Large intestine (tissue), 3 donors: Measurements from ENCODE around the gene MIB2. TPM values are rescaled to one million over a fixed set of nuclear protein-coding genes. Genes with fewer than 3 reads are reported as not detected.
A peak's percentile ranks its signal among the peaks of the same experiment; 100 is the strongest.
"Not testable (repeated sequence)": the region's sequence is repeated elsewhere in the genome, so short reads cannot be mapped to it uniquely, and the experiment has no call there.

ENCODE experiments used
- DNase-seq, 2 donors: peaks; one replicate each; pipeline versions ENCODE4 v3.0.0 to v3.0.0-alpha.2; 2013
- H3K27ac ChIP-seq: one replicate; pipeline ENCODE4 v1.5.1; 2013; ENCODE audit warnings: low read length
- H3K27me3 ChIP-seq: 2 replicates; pipeline ENCODE4 v1.6.1; 2013; ENCODE audit warnings: low read length; ENCODE audit not compliant: control insufficient read depth, insufficient read depth
- H3K36me3 ChIP-seq: 2 replicates; pipeline ENCODE4 v1.6.1; 2013; ENCODE audit warnings: low read length; ENCODE audit not compliant: control insufficient read depth, insufficient read depth
- H3K4me1 ChIP-seq: one replicate; pipeline ENCODE4 v1.6.1; 2013; ENCODE audit warnings: low read length; ENCODE audit not compliant: control insufficient read depth, insufficient read depth
- H3K4me3 ChIP-seq: one replicate; pipeline ENCODE4 v1.5.1; 2013; ENCODE audit warnings: low read length
- H3K9me3 ChIP-seq: one replicate; pipeline ENCODE4 v1.6.1; 2013; ENCODE audit warnings: mild to moderate bottlenecking, low read depth, low read length, moderate library complexity; ENCODE audit not compliant: control insufficient read depth
- WGBS: methylation state at CpG from one replicate; pipeline ENCODE4 v1.1.5; 2013; ENCODE audit warnings: low lambda C conversion rate; ENCODE audit not compliant: insufficient coverage; 5-methylcytosine and 5-hydroxymethylcytosine counted together
- polyA plus RNA-seq: library from polyadenylated mRNA; unstranded; fragments of 120-200 nt; gene quantifications from one replicate; pipeline ENCODE4 v1.2.1, GENCODE V29; 2013

Gene MIB2
- polyA plus RNA-seq, 1 donor = 49.8 TPM

GRCh38 chr1:1628754-1629429 lies 13.6 kb downstream of the MIB2 start:
- no peak overlapping the region for H3K27ac ChIP-seq
- H3K4me3 ChIP-seq = no peak overlapping the region
- H3K27me3 ChIP-seq = peaks cover 17% of the 10 kb centered on the region
- WGBS = no CpG with 5 or more reads among the region's 53 CpGs
- peaks cover 5% of the 10 kb centered on the region for H3K9me3 ChIP-seq
- no peak for DNase-seq
- H3K36me3 ChIP-seq = peaks cover 16% of the 10 kb centered on the region
- H3K4me1 ChIP-seq = peaks cover 2% of the 10 kb centered on the region

GRCh38 chr1:1629430-1630190 lies 14.3 kb downstream of the MIB2 start:
- Histone ChIP-seq H3K27ac (no peak overlapping the region), H3K36me3 (peaks cover 14% of the 10 kb centered on the region), H3K27me3 (peaks cover 17% of the 10 kb centered on the region), H3K9me3 (peaks cover 5% of the 10 kb centered on the region), H3K4me1 (peaks cover 2% of the 10 kb centered on the region), H3K4me3 (no peak overlapping the region)
- no peak for DNase-seq
- no CpG with 5 or more reads among the region's 48 CpGs for WGBS

GRCh38 chr1:1630191-1630964 lies 15.1 kb downstream of the MIB2 start:
- no peak overlapping the region for H3K4me3 ChIP-seq
- no peak overlapping the region for H3K27ac ChIP-seq
- H3K4me1 ChIP-seq = peaks cover 2% of the 10 kb centered on the region
- peak; percentile 83 to 84 for DNase-seq
- H3K36me3 ChIP-seq = peaks cover 10% of the 10 kb centered on the region
- peaks cover 5% of the 10 kb centered on the region for H3K9me3 ChIP-seq
- H3K27me3 ChIP-seq = peaks cover 17% of the 10 kb centered on the region
- WGBS = no CpG with 5 or more reads among the region's 81 CpGs

GRCh38 chr1:1630965-1631781 lies 15.9 kb downstream of the MIB2 start:
- Histone ChIP-seq H3K4me3 (peak overlapping the region; percentile 21), H3K9me3 (peaks cover 5% of the 10 kb centered on the region), H3K27me3 (peaks cover 17% of the 10 kb centered on the region), H3K36me3 (peaks cover 10% of the 10 kb centered on the region), H3K27ac (peak overlapping the region; percentile 72), H3K4me1 (peaks cover 2% of the 10 kb centered on the region)
- no CpG with 5 or more reads among the region's 79 CpGs for WGBS
- DNase-seq = peak; percentile 36 to 55

- WGBS = no CpG with 5 or more reads among the region's 48 CpGs
These were observed 16.6 kb downstream of the MIB2 start, which contains the start of gene MMP23B for GRCh38 chr1:1631782-1632420. TSS of gene MMP23B (plus strand) at chr1:1632173. CDS start at chr1:1632219, 46 bp downstream.

GRCh38 chr1:1633409-1633808 lies 18.1 kb downstream of the MIB2 start:
- not testable (repeated sequence) for H3K36me3 ChIP-seq, H3K4me1 ChIP-seq, H3K9me3 ChIP-seq, DNase-seq, H3K27ac ChIP-seq, H3K4me3 ChIP-seq
- no CpG with 5 or more reads among the region's 35 CpGs for WGBS
- H3K27me3 ChIP-seq = peaks cover 17% of the 10 kb centered on the region

More at GRCh38 chr1:1631782-1632420, 16.6 kb downstream of the MIB2 start, which contains the start of gene MMP23B:
- Histone ChIP-seq H3K36me3 (peaks cover 11% of the 10 kb centered on the region), H3K27me3 (peaks cover 17% of the 10 kb centered on the region), H3K4me1 (peaks cover 2% of the 10 kb centered on the region), H3K4me3 (peak within 1 kb of the TSS; percentile 21), H3K27ac (peak within 1 kb of the TSS; percentile 72), H3K9me3 (peaks cover 5% of the 10 kb centered on the region)
- peak in 1 of 2 donors; percentile 29 for DNase-seq

GRCh38 chr1:1634613-1635012 lies 19.3 kb downstream of the MIB2 start:
- not testable (repeated sequence) for H3K4me3 ChIP-seq, H3K27ac ChIP-seq, H3K36me3 ChIP-seq, H3K9me3 ChIP-seq, DNase-seq, H3K4me1 ChIP-seq
- peaks cover 17% of the 10 kb centered on the region for H3K27me3 ChIP-seq
- WGBS = no CpG with 5 or more reads among the region's 13 CpGs

GRCh38 chr1:1636621-1637478 lies 21.6 kb downstream of the MIB2 start:
- DNase-seq, H3K9me3 ChIP-seq, H3K27ac ChIP-seq, H3K4me3 ChIP-seq, H3K36me3 ChIP-seq, H3K4me1 ChIP-seq, H3K27me3 ChIP-seq: not testable (repeated sequence)
- no CpG with 5 or more reads among the region's 37 CpGs for WGBS

GRCh38 chr1:1637479-1637875 lies 22.2 kb downstream of the MIB2 start:
- no CpG with 5 or more reads among the region's 14 CpGs for WGBS
- H3K27ac ChIP-seq, H3K4me1 ChIP-seq, H3K27me3 ChIP-seq, H3K4me3 ChIP-seq, H3K36me3 ChIP-seq, H3K9me3 ChIP-seq, DNase-seq: not testable (repeated sequence)
